ENCODE measurements around the gene SLC66A1. TPM values are rescaled to one million over a fixed set of nuclear protein-coding genes. Genes with fewer than 3 reads are reported as not detected.

Gene SLC66A1
- total RNA-seq, 1 experiment from 2014 or later: 29.5 TPM

DNA sequence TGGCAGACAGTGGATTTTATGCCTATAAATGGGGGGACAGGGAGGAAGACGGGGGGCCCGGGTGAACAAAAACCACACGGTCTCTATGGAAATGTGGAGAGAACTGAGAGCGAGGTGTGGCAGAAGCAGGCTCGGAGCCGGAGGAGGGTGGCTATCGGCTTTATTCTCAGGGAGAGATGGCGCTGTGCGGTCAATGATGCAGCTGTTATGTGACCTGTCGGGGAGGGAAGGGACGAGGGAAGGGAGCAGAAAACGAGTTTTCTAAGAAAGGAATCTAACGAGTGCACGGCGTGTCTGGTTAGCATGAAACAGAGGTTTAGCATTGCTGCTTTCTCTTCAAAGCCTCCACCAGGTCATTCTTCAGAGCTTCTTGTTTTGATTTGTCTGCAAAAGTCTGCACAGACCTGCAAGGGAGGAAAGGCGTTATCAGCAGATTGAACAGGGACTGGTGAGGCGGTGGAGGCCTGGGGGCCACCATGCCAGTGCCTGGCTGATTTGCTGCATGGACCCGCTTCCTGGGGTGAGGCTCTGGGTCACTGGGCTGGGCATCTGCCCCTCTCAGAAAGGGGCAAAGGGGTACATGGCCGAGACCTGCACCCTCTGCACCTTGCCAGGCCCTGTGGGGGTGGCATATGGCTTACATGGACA is 27.2 kb downstream of the SLC66A1 start:
- peak; percentile 79 for DNase-seq
- H3K4me3 ChIP-seq (ENCODE audit: insufficient read depth, low read depth, low read length): no peak overlapping the region
- peaks cover 9% of the 10 kb centered on the region for H3K36me3 ChIP-seq (replicated peaks; ENCODE audit: control insufficient read depth, insufficient read depth, low read length)
- no peaks in the 10 kb centered on the region for H3K27me3 ChIP-seq (ENCODE audit: control insufficient read depth, insufficient read depth, low read length)

GRCh38 chr1:19340387-19340937 is 28.3 kb downstream of the SLC66A1 start:
- H3K36me3 ChIP-seq (replicated peaks; ENCODE audit: control insufficient read depth, insufficient read depth, low read length): peaks cover 14% of the 10 kb centered on the region
- no peaks in the 10 kb centered on the region for H3K27me3 ChIP-seq (ENCODE audit: control insufficient read depth, insufficient read depth, low read length)
- H3K4me3 ChIP-seq (ENCODE audit: insufficient read depth, low read depth, low read length): no peak overlapping the region
- DNase-seq: no peak

DNA sequence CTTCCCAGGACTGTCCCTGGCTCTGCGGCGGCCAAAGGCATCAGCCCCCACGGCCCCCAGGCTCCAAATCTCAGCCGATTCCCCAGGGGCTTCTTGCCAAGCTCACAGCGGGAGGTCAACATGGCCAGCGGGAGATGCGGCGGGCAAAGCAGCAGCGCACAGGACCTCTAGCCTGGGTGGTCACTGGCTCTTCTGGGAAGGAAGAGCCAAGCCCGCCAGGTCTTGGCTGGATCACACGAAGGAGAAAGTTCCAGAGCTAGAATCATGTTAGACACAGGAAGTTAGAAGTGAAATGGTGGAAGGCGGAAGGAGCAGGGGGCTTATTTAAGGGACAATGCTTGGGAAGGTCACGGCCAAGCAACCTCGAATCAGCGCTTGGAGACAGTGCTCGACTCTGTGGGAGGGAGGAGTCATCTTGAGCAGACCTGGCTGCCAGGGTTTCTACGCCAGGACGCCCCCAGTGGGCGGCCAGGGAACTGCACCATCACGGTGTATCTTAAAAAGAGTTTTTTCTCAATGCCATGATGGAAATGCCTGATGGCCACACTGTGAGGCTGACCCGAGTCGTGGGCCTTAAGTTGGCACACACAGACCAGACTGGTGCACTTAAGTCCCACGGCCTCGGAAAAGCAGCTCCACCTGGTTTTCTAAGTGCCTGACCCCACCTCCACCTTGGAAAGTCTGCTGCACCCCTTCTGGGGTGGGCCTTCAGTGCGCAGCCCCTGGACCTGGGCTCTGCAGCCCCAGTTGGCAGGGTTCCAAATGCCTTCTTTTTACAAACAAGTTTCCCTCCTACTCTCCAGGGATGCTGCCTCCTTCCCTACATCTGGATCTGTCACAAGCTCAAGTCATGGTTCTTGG is 29.3 kb downstream of the SLC66A1 start:
- peak; percentile 97 for DNase-seq
- H3K4me3 ChIP-seq (ENCODE audit: insufficient read depth, low read depth, low read length): no peak overlapping the region
- no peaks in the 10 kb centered on the region for H3K27me3 ChIP-seq (ENCODE audit: control insufficient read depth, insufficient read depth, low read length)
- peaks cover 14% of the 10 kb centered on the region for H3K36me3 ChIP-seq (replicated peaks; ENCODE audit: control insufficient read depth, insufficient read depth, low read length)

DNA sequence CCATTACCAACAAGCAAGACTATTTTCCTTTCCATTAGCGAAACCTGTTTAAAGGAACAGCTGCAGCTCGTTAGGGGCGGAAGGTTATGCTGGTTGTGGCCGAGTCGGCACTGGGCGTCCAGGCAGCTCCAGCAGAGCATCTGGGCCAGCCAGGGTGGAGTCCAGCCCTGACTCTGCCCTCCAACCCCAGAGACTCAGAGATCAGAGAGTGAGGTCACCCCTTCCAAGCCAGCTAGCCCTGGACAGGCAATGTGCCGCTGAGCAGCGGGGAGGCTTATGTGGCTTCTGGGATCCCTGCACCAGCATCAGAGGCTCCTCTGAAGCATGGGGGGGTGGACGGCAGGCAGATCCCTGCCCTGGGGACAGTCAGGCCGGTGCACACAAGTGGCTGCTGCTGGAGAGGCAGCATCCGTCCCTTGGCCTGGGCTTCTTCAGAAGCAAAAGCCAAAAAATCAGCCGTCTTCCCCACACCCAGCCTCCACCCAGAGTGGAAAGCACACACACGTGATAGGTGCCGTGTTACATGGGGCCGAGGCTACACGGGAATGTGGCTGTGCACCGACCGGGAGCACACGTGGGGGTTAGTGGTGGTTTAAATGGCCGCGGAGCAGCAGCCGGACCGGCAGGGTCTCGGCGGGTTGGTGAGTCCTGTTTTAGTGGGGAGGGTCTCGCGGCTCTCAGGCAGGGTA is 30.1 kb downstream of the SLC66A1 start:
- DNase-seq: no peak
- Histone ChIP-seq H3K4me3 (ENCODE audit: insufficient read depth, low read depth, low read length) (no peak overlapping the region), H3K27me3 (ENCODE audit: control insufficient read depth, insufficient read depth, low read length) (no peaks in the 10 kb centered on the region), H3K36me3 (replicated peaks; ENCODE audit: control insufficient read depth, insufficient read depth, low read length) (peaks cover 14% of the 10 kb centered on the region)

GRCh38 chr1:19342894-19343616 is 30.9 kb downstream of the SLC66A1 start:
- no peak for DNase-seq
- Histone ChIP-seq H3K4me3 (ENCODE audit: insufficient read depth, low read depth, low read length) (no peak overlapping the region), H3K36me3 (replicated peaks; ENCODE audit: control insufficient read depth, insufficient read depth, low read length) (peaks cover 14% of the 10 kb centered on the region), H3K27me3 (ENCODE audit: control insufficient read depth, insufficient read depth, low read length) (no peaks in the 10 kb centered on the region)

- Histone ChIP-seq H3K27me3 (ENCODE audit: control insufficient read depth, insufficient read depth, low read length) (no peaks in the 10 kb centered on the region), H3K36me3 (replicated peaks; ENCODE audit: control insufficient read depth, insufficient read depth, low read length) (peaks cover 14% of the 10 kb centered on the region)
- DNase-seq: no peak
Measured at GRCh38 chr1:19343617-19344350, 31.7 kb downstream of the SLC66A1 start.

GRCh38 chr1:19344372-19344810 is 32.3 kb downstream of the SLC66A1 start:
- Histone ChIP-seq H3K36me3 (replicated peaks; ENCODE audit: control insufficient read depth, insufficient read depth, low read length) (peaks cover 14% of the 10 kb centered on the region), H3K4me3 (ENCODE audit: insufficient read depth, low read depth, low read length) (no peak overlapping the region), H3K27me3 (ENCODE audit: control insufficient read depth, insufficient read depth, low read length) (no peaks in the 10 kb centered on the region)
- DNase-seq: peak; percentile 95

More at GRCh38 chr1:19343617-19344350, 31.7 kb downstream of the SLC66A1 start:
- H3K4me3 ChIP-seq (ENCODE audit: insufficient read depth, low read depth, low read length): no peak overlapping the region

GRCh38 chr1:19344831-19345230 is 32.7 kb downstream of the SLC66A1 start:
- no peak for DNase-seq

DNA sequence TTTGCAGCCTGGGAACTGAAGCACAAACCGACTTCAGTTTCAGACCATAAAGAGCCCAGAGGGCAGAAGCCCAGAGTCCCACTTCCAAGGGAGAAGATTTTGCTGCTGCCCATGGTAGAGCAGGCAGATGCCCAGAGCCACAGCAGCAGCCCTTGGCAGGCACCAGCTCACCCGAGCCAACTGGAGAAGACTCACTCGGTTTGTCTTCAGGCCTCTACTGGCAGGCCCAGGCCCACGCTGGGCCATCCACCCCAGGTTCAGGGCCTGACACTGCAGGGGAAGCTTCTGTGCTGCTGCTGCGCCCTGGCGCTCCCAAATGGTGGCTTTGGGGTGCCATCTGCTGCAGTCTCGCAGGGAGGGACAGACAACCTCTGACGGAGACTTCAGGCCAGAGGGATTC is 33.3 kb downstream of the SLC66A1 start:
- H3K27me3 ChIP-seq (ENCODE audit: control insufficient read depth, insufficient read depth, low read length): no peaks in the 10 kb centered on the region
- H3K4me3 ChIP-seq (ENCODE audit: insufficient read depth, low read depth, low read length): no peak overlapping the region
- no peak for DNase-seq
- peaks cover 14% of the 10 kb centered on the region for H3K36me3 ChIP-seq (replicated peaks; ENCODE audit: control insufficient read depth, insufficient read depth, low read length)

More at GRCh38 chr1:19344831-19345230, 32.7 kb downstream of the SLC66A1 start:
- Histone ChIP-seq H3K36me3 (replicated peaks; ENCODE audit: control insufficient read depth, insufficient read depth, low read length) (peaks cover 14% of the 10 kb centered on the region), H3K4me3 (ENCODE audit: insufficient read depth, low read depth, low read length) (no peak overlapping the region), H3K27me3 (ENCODE audit: control insufficient read depth, insufficient read depth, low read length) (no peaks in the 10 kb centered on the region)

DNA sequence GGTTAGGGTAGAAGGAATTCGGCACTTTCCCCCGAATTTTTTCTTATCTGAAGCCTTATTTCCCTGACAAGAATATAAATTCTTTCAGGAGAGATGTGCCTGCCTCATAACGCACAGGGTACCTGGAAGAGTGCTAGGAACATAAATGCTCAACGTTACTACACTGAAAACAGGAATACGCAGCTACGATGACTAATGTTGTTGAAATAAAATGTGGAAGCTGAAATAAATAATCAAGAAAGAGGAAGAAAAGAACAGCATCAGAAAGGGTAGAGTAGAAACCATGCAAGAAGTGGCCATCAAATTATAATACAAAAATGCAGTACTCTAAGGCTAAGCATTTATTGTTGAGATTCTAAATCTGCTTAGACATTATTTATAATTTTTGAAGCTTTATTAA is 33.9 kb downstream of the SLC66A1 start:
- H3K27me3 ChIP-seq (ENCODE audit: control insufficient read depth, insufficient read depth, low read length): no peaks in the 10 kb centered on the region
- no peak for DNase-seq
- H3K36me3 ChIP-seq (replicated peaks; ENCODE audit: control insufficient read depth, insufficient read depth, low read length): peaks cover 9% of the 10 kb centered on the region
- H3K4me3 ChIP-seq (ENCODE audit: insufficient read depth, low read depth, low read length): no peak overlapping the region

DNA sequence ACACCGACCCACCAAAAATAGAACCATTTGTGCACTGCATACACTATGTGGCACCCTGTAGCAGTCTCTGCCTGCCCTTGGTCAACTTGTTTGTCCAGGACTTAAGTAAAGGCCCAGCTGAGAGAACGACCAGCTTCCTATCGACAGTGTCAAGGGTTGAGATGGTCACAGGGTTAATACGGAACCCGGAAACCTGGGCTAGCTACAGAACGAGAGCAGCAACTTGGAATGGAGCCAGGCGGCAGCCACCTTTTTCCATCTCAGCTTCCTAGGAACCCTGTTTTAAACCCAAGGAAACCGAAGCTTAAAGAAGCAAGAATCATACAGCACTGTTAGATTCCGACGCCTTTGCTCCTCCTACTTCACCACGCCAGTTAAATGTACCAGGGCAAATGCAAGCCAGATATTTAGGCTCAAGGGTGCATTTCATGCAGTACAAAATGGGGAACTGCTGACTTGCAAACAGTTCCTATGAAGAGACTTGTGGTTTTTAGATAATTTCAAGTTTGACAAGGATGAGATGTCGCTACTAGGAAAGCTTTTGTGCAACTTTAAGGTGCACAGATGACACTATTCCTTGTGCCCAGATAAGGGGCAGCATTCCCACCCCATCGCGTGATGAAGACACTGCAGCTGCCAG is 35.5 kb downstream of the SLC66A1 start:
- Histone ChIP-seq H3K4me3 (ENCODE audit: insufficient read depth, low read depth, low read length) (no peak overlapping the region), H3K36me3 (replicated peaks; ENCODE audit: control insufficient read depth, insufficient read depth, low read length) (peaks cover 13% of the 10 kb centered on the region), H3K27me3 (ENCODE audit: control insufficient read depth, insufficient read depth, low read length) (no peaks in the 10 kb centered on the region)
- DNase-seq: no peak

GRCh38 chr1:19348441-19349198 is 36.5 kb downstream of the SLC66A1 start:
- Histone ChIP-seq H3K27me3 (ENCODE audit: control insufficient read depth, insufficient read depth, low read length) (no peaks in the 10 kb centered on the region), H3K4me3 (ENCODE audit: insufficient read depth, low read depth, low read length) (no peak overlapping the region), H3K36me3 (replicated peaks; ENCODE audit: control insufficient read depth, insufficient read depth, low read length) (peaks cover 13% of the 10 kb centered on the region)
- no peak for DNase-seq
